PC-3 (cell line): Measurements from ENCODE around the gene NCBP3.

Experiments used
- EZH2phosphoT487 ChIP-seq: fragments of 300-600 bp; sonication (generic); IDR thresholded peaks from 2 replicates; pipeline ENCODE4 v1.6.1; 2018; ENCODE audit warnings: mild to moderate bottlenecking, antibody characterized with exemption, low read length, borderline replicate concordance
- TF ChIP-seq, protein P1 (sequence below): fragments of 300-600 bp; sonication (generic); conservative IDR thresholded peaks from 2 replicates; pipeline ENCODE4 v1.5.1; 2017; ENCODE audit warnings: antibody characterized with exemption, low read depth, mild to moderate bottlenecking, low read length

DNA sequence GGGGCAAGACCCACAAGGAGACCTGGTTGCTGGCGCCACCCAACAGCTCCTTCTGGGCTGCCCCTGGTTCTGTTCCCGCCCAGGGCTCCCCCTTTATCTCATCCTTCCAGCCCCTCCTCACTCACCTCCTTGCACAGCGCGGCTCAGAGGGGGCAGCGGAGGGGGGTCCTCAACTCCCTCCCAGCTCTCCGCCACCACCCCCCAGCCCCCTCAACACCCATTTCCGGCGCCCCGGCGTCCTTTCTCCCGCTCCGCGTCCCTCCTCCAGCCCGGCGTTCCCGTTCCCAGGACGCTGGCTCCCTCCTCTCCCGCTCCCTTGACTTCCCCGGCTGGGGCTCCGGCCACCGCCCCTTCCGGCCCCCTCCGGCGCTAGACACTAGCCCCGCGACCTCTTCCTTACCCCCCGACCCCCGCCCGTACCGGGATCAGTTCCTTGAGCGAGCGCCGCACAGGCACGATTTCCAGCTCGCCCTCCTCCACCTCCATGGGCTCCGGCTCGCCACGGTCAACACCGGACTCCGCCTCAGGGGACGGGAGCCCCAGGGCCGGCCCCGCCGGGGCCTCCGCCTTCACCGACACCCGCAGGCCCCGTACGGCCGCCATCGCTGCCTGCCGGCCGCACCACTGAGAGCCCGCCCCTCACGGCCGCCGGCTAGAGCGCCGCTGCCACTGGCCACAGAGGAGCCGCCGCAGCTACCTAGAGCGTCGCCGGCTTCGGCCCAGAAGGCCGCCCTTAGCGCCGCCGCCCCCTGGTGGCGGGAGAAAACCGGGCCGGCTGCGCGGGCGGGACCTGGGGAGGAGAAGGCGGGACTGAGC is at the start of gene NCBP3:
- TF ChIP-seq, protein P1, sequence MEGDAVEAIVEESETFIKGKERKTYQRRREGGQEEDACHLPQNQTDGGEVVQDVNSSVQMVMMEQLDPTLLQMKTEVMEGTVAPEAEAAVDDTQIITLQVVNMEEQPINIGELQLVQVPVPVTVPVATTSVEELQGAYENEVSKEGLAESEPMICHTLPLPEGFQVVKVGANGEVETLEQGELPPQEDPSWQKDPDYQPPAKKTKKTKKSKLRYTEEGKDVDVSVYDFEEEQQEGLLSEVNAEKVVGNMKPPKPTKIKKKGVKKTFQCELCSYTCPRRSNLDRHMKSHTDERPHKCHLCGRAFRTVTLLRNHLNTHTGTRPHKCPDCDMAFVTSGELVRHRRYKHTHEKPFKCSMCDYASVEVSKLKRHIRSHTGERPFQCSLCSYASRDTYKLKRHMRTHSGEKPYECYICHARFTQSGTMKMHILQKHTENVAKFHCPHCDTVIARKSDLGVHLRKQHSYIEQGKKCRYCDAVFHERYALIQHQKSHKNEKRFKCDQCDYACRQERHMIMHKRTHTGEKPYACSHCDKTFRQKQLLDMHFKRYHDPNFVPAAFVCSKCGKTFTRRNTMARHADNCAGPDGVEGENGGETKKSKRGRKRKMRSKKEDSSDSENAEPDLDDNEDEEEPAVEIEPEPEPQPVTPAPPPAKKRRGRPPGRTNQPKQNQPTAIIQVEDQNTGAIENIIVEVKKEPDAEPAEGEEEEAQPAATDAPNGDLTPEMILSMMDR = peak; percentile 75
- no peak for TF ChIP-seq EZH2phosphoT487
